ENCODE data around the gene SEMA6D.

Gene SEMA6D

DNA sequence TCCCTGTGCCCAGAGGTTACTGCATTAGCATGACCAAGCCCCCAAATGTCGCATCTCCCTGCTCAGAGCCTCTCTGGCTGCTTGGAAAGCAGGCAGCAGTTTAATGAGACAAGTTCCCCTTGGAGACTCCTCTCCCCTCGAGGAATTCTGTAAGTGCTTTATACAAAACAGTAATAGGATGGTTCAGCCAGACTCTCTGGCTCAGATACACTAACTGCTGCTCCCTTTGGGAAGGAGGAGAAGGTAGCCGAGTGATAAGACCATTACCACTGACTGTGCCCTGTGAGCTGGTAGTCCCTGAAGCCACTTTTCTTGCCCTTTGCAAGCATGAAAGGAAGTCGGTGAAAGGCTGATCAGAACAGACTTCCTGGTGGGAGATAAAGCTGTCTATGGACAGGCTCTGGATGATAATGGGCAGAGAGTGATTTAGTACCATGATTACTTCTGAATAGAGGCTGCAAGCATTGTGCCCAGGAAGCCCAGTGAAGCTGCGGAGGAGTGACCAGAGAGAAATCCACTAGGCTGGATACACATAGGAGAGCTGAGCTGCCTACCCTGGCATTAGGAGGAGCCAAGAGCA lies 100.8 kb downstream of the SEMA6D start:
- ChIA-PET CTCF (no interaction called here), POLR2A (no interaction called here)
- no peak for DNase-seq (ENCODE audit: low read depth, low spot score)
- H3K4me3 ChIP-seq (ENCODE audit: low read depth, low read length) = no peak overlapping the region
- TF ChIP-seq, protein P1, sequence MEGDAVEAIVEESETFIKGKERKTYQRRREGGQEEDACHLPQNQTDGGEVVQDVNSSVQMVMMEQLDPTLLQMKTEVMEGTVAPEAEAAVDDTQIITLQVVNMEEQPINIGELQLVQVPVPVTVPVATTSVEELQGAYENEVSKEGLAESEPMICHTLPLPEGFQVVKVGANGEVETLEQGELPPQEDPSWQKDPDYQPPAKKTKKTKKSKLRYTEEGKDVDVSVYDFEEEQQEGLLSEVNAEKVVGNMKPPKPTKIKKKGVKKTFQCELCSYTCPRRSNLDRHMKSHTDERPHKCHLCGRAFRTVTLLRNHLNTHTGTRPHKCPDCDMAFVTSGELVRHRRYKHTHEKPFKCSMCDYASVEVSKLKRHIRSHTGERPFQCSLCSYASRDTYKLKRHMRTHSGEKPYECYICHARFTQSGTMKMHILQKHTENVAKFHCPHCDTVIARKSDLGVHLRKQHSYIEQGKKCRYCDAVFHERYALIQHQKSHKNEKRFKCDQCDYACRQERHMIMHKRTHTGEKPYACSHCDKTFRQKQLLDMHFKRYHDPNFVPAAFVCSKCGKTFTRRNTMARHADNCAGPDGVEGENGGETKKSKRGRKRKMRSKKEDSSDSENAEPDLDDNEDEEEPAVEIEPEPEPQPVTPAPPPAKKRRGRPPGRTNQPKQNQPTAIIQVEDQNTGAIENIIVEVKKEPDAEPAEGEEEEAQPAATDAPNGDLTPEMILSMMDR (IDR thresholded peaks at IDR 0.05; ENCODE audit: insufficient read depth, low read length, missing control alignments) = no peak

DNA sequence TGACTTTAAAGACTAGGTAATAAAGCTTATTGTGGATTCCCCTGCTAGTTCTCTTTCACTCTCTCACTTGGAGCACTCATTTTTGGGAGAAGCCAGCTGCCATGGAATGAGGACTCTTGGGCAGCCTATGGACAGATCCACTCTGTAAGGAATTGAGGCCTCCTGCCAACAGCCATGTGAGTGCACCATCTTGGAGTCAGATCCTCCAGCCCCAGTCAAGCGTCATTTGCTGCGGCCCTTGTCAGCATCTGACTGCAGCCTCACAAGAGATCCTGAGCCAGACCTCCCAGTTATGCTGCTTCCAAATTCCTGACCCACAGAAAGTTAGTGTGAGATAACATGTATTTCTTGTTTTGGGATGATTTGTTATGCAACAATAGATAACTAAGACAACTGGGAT lies 101.9 kb downstream of the SEMA6D start:
- ChIA-PET CTCF (no interaction called here), POLR2A (no interaction called here)
- DNase-seq (ENCODE audit: low read depth, low spot score) = no peak
- TF ChIP-seq, protein P1 (IDR thresholded peaks at IDR 0.05; ENCODE audit: insufficient read depth, low read length, missing control alignments) = no peak
- no peak overlapping the region for H3K4me3 ChIP-seq (ENCODE audit: low read depth, low read length)

DNA sequence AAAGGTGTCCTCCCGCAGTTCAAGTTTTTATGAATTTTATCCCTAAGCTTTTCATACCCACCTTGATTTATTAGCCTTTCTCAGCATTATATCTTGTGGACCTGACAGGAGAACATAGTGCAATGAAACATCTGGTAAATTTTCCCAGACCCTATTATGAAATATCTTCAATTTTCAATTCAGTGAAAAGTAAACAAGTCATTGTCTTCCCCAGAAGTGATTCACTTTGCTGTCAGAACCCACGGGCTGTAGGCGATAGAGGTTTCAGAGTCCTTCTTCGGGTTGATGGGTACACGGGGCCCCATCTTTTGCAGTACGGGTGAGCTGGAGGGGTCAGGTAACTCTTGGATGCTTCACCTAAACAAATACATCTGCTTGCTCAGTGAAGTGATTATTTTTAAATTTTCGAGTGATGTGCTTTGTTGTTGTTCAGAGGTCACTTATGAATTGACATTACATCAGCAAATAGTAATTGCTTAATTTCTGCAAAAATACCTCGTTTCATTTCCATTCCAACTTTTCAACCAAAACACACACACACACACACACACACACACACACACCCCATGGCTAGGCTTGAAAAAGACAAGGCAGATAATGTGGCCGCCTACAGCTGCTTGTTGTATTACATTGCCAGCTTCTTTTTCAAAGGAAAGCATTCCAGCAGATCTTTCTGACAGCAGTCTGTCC lies 102.9 kb downstream of the SEMA6D start:
- ChIA-PET CTCF (no interaction called here), POLR2A (no interaction called here)
- TF ChIP-seq, protein P1 (IDR thresholded peaks at IDR 0.05; ENCODE audit: insufficient read depth, low read length, missing control alignments) = no peak
- DNase-seq (ENCODE audit: low read depth, low spot score) = no peak
- no peak overlapping the region for H3K4me3 ChIP-seq (ENCODE audit: low read depth, low read length)

DNA sequence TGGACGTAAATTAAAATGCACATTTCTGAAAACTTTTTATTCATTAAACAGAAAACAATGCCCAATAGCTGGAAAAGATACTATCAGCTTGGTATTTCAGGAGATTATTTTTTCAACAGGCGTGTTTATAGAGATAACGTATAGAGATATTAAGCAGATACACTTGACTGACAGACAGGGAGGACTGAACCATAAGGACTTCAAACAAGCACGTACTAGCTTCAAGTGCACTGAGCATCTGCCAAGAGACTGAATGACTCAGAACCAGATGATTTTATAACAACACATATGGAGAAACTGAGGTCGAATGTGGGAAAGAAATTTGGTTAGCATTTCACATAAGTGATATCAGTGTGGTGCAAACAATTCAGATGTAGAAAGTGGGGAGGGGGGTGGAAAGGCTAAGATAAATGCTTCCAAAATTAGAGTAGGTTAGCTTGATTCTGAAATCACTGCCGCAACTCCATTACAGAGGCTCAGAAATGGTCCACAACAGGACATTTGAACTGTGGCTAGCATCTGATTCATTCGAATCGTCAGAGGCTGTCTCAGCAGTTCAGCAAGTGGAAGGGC lies 103.5 kb downstream of the SEMA6D start:
- TF ChIP-seq, protein P1 (IDR thresholded peaks at IDR 0.05; ENCODE audit: insufficient read depth, low read length, missing control alignments) = no peak
- ChIA-PET CTCF (no interaction called here), POLR2A (no interaction called here)
- no peak overlapping the region for H3K4me3 ChIP-seq (ENCODE audit: low read depth, low read length)
- DNase-seq (ENCODE audit: low read depth, low spot score) = peak; percentile 49

DNA sequence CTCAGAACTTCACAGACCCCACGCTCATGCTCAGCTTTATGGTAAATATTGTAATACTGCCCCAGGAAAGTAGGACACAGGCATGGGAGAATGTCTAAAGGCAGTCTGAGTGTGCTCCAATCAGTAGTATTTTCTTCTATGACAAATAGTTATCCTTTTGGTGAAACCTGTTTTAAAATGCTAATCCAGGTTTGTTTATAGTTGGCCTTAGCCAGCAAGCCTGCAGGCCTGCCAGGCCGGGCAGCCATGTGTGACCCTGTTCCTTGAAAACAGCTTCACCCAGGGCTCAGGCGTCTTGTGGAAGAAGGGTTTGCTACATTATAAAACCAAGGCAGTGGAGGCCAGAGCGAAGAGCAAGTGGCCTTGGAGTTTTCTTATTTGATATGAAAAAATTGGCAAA lies 104.7 kb downstream of the SEMA6D start:
- POLR2A ChIA-PET = no interaction called here
- TF ChIP-seq, protein P1 (IDR thresholded peaks at IDR 0.05; ENCODE audit: insufficient read depth, low read length, missing control alignments) = no peak
- no peak overlapping the region for H3K4me3 ChIP-seq (ENCODE audit: low read depth, low read length)
- CTCF ChIA-PET = no interaction called here
- DNase-seq (ENCODE audit: low read depth, low spot score) = no peak

All from AG04449 (cell line).